ENCODE data around the gene FAM72D.
"Not testable (repeated sequence)": the region's sequence is repeated elsewhere in the genome, so short reads cannot be mapped to it uniquely, and the experiment has no call there.

FAM72D gene

DNA sequence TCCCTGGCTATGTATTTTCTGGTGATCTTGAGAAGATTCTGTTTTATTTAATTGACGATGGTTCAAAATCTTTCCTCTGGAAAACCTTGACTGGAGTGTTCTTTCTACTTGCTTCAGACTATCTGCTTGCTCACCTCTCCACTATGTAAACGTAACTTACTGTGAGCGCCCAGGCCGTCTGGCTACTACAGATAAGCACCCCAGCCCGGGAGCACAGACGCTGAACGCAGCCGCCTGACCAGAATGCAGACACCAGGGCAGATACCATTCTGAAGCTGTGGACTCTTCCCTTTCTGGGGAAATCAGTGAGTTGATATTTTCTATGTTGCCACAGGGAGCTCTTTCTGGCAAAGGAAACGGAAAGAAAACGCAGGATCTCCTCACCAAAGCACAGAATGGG lies 29.3 kb upstream of the FAM72D start:
- not testable (repeated sequence) for H3K27me3 ChIP-seq (ENCODE audit: insufficient read depth, low read length); H3K36me3 ChIP-seq (ENCODE audit: insufficient read depth, low read length); H3K27ac ChIP-seq (ENCODE audit: low read depth, low read length); H3K9me3 ChIP-seq (ENCODE audit: insufficient read depth, low read depth, low read length); H3K9ac ChIP-seq (ENCODE audit: low read depth, low read length); H3K4me3 ChIP-seq (ENCODE audit: low read length); H3K4me1 ChIP-seq (ENCODE audit: insufficient read depth, low read length)
- WGBS: no CpG with 5 or more reads among the region's 10 CpGs

- not testable (repeated sequence) for H3K4me1 ChIP-seq (ENCODE audit: insufficient read depth, low read length); H3K9me3 ChIP-seq (ENCODE audit: insufficient read depth, low read depth, low read length); H3K4me3 ChIP-seq (ENCODE audit: low read length); H3K9ac ChIP-seq (ENCODE audit: low read depth, low read length); H3K27ac ChIP-seq (ENCODE audit: low read depth, low read length); H3K27me3 ChIP-seq (ENCODE audit: insufficient read depth, low read length); H3K36me3 ChIP-seq (ENCODE audit: insufficient read depth, low read length)
- no CpG with 5 or more reads among the region's 6 CpGs for WGBS
Measured at GRCh38 chr1:145071569-145071968, 24.2 kb upstream of the FAM72D start.

GRCh38 chr1:145074021-145074559 lies 21.7 kb upstream of the FAM72D start:
- H3K9ac ChIP-seq (ENCODE audit: low read depth, low read length); H3K27me3 ChIP-seq (ENCODE audit: insufficient read depth, low read length); H3K36me3 ChIP-seq (ENCODE audit: insufficient read depth, low read length); H3K27ac ChIP-seq (ENCODE audit: low read depth, low read length); H3K4me1 ChIP-seq (ENCODE audit: insufficient read depth, low read length); H3K4me3 ChIP-seq (ENCODE audit: low read length); H3K9me3 ChIP-seq (ENCODE audit: insufficient read depth, low read depth, low read length): not testable (repeated sequence)
- WGBS: 100% methylated on average over 1 of the region's 6 CpGs

DNA sequence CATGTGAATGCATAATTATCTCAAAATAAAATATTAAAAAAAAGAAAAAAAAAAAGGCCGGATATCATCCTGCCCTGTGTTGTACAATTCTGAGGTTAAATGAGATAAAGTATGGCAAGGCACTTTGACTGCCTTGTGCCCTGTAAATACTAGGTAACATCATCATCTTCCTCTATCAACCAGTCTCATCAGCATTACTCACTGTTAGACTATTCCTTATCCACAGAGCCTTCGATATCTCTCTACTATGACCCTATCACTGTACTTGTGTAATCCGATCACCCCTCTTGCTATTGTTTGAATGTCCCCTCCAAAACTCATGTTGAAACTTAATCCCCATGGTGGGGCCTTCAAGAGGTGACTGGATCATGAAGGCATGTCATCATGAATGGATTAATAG lies 18.9 kb upstream of the FAM72D start:
- not testable (repeated sequence) for H3K27me3 ChIP-seq (ENCODE audit: insufficient read depth, low read length); H3K9me3 ChIP-seq (ENCODE audit: insufficient read depth, low read depth, low read length); H3K9ac ChIP-seq (ENCODE audit: low read depth, low read length); H3K27ac ChIP-seq (ENCODE audit: low read depth, low read length); H3K36me3 ChIP-seq (ENCODE audit: insufficient read depth, low read length); H3K4me3 ChIP-seq (ENCODE audit: low read length); H3K4me1 ChIP-seq (ENCODE audit: insufficient read depth, low read length)
- WGBS: no CpG with 5 or more reads among the region's 3 CpGs

GRCh38 chr1:145077872-145078786 lies 17.6 kb upstream of the FAM72D start:
- H3K27me3 ChIP-seq (ENCODE audit: insufficient read depth, low read length); H3K4me3 ChIP-seq (ENCODE audit: low read length); H3K9ac ChIP-seq (ENCODE audit: low read depth, low read length); H3K36me3 ChIP-seq (ENCODE audit: insufficient read depth, low read length); H3K9me3 ChIP-seq (ENCODE audit: insufficient read depth, low read depth, low read length); H3K4me1 ChIP-seq (ENCODE audit: insufficient read depth, low read length); H3K27ac ChIP-seq (ENCODE audit: low read depth, low read length): not testable (repeated sequence)
- WGBS: no CpG with 5 or more reads among the region's 11 CpGs

DNA sequence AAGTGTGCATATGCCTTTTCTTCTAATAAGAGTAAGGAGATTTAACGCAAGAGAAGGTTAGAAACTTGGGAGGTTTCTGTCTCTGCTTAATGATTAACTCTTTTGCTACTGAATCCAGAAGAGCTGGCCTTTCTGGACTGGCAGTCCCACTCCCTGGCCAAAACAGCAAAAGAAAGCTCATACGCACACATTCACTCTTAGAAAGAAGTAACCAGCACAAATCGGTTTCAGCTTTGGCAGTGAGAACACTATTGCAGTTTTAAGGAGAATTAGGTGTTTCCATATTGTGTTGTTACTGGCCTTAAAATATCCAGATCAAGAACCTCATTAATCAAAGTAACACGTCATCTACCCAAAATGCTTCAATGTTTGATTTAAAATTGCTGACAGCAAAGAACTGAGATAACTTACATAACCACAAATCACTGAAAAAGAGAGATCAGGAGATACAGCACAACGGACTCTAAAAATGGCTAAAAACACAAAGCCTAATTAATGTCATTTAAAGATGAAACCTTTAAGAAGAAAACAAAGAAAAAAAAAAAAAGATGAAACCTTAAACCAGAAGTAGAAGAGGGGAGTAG lies 16.9 kb upstream of the FAM72D start:
- H3K36me3 ChIP-seq (ENCODE audit: insufficient read depth, low read length); H3K27ac ChIP-seq (ENCODE audit: low read depth, low read length): not testable (repeated sequence)

GRCh38 chr1:145079737-145080136 lies 16.0 kb upstream of the FAM72D start:
- H3K4me1 ChIP-seq (ENCODE audit: insufficient read depth, low read length); H3K9ac ChIP-seq (ENCODE audit: low read depth, low read length); H3K27me3 ChIP-seq (ENCODE audit: insufficient read depth, low read length); H3K4me3 ChIP-seq (ENCODE audit: low read length); H3K9me3 ChIP-seq (ENCODE audit: insufficient read depth, low read depth, low read length); H3K36me3 ChIP-seq (ENCODE audit: insufficient read depth, low read length); H3K27ac ChIP-seq (ENCODE audit: low read depth, low read length): not testable (repeated sequence)
- 83% methylated on average over 1 of the region's 2 CpGs for WGBS

More for the DNA sequence above, 16.9 kb upstream of the FAM72D start:
- not testable (repeated sequence) for H3K4me3 ChIP-seq (ENCODE audit: low read length); H3K9ac ChIP-seq (ENCODE audit: low read depth, low read length); H3K4me1 ChIP-seq (ENCODE audit: insufficient read depth, low read length); H3K9me3 ChIP-seq (ENCODE audit: insufficient read depth, low read depth, low read length); H3K27me3 ChIP-seq (ENCODE audit: insufficient read depth, low read length)
- no CpG with 5 or more reads among the region's 5 CpGs for WGBS

DNA sequence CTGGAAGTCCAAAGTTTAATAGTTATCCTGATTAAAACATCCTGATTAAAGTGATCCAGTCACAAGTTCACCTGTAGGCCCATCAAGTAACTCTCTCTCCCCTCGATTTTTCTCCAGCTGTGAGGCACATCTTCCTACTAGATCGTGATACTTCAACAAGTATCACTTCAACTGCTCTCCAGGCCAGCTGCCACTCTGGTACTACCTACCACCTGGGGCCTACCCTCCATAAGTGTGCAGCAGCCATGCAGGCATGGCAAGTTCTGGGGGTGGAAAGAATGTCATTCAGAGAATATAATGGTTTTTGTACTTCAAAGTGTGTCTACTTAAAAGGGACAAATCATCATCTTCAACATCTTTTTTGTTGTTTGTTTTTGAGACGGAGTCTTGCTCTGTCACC lies 15.6 kb upstream of the FAM72D start:
- not testable (repeated sequence) for H3K27ac ChIP-seq (ENCODE audit: low read depth, low read length); H3K9ac ChIP-seq (ENCODE audit: low read depth, low read length); H3K4me3 ChIP-seq (ENCODE audit: low read length); H3K9me3 ChIP-seq (ENCODE audit: insufficient read depth, low read depth, low read length); H3K36me3 ChIP-seq (ENCODE audit: insufficient read depth, low read length); H3K27me3 ChIP-seq (ENCODE audit: insufficient read depth, low read length); H3K4me1 ChIP-seq (ENCODE audit: insufficient read depth, low read length)
- 90% methylated on average over 2 of the region's 3 CpGs for WGBS

DNA sequence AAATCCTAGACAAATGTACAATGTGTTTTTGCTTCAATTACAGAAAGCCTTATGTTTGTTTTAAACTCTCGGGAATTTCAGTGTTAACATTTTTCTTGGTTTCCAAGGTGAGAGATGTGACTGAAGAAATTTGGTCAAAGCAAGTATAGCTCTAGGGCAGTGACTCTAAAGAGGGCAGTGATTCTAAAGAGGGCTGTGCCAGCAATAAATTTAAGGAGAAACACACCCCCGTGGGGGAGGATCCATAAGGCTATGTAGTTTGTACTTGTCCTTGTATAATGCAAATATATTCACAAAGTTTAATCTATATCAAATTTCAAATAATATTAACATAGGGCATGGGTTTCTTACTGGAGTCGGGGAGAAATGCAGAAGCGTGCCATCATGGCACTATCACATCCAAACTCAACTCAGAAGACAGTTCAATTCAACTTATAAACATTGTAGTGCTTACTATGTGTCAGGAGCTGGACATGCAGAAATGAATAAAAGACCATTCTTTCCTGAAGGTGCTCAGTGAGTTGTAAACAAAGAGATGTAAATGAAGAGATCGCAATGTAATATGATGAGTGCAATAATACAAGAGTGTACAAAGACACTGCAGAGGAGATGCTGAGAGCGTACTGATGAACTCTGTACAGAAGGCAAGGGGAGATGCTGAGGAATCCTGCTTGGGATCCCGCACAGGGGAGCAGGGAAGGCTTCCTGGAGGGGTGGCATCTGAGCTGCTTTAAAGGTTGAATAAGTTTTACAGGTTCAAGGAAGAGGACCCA lies 13.1 kb upstream of the FAM72D start:
- H3K9me3 ChIP-seq (ENCODE audit: insufficient read depth, low read depth, low read length); H3K9ac ChIP-seq (ENCODE audit: low read depth, low read length); H3K4me3 ChIP-seq (ENCODE audit: low read length); H3K27ac ChIP-seq (ENCODE audit: low read depth, low read length); H3K36me3 ChIP-seq (ENCODE audit: insufficient read depth, low read length); H3K4me1 ChIP-seq (ENCODE audit: insufficient read depth, low read length); H3K27me3 ChIP-seq (ENCODE audit: insufficient read depth, low read length): not testable (repeated sequence)
- 92% methylated on average over 3 of the region's 7 CpGs for WGBS

- H3K36me3 ChIP-seq (ENCODE audit: insufficient read depth, low read length); H3K27me3 ChIP-seq (ENCODE audit: insufficient read depth, low read length); H3K4me1 ChIP-seq (ENCODE audit: insufficient read depth, low read length); H3K9me3 ChIP-seq (ENCODE audit: insufficient read depth, low read depth, low read length); H3K9ac ChIP-seq (ENCODE audit: low read depth, low read length): not testable (repeated sequence)
- peak overlapping the region; percentile 42 for H3K4me3 ChIP-seq (ENCODE audit: low read length)
- WGBS: under 1% methylated on average over 19 of the region's 47 CpGs
- peak overlapping the region; percentile 25; the same call in 1 of the 2 replicates for H3K27ac ChIP-seq (ENCODE audit: low read depth, low read length)
Measured at GRCh38 chr1:145093517-145094149, 2.1 kb upstream of the FAM72D start.

All from HUES64 (cell line).